ENCODE results near the gene RNF220.

DNA sequence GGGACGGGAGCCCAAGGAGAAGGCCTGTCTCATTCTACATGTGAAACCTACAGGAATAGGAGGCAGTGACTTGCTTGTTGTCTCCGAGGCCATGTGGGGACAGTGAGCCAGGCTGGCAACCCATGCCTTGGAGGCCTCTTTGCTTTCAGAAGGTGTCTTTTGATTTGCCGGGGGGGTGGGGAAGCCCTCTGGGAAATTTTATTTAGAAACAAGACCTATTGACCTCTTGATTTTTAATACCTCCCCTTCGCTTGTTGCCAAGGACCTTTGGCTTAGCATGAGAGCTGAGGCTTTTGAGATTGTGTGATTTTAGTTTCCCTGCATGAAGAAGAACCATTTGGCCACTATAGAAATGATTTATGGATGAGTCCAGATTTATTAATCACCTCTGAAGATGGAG, 273.6 kb downstream of the RNF220 start:
- TF ChIP-seq, protein P1, sequence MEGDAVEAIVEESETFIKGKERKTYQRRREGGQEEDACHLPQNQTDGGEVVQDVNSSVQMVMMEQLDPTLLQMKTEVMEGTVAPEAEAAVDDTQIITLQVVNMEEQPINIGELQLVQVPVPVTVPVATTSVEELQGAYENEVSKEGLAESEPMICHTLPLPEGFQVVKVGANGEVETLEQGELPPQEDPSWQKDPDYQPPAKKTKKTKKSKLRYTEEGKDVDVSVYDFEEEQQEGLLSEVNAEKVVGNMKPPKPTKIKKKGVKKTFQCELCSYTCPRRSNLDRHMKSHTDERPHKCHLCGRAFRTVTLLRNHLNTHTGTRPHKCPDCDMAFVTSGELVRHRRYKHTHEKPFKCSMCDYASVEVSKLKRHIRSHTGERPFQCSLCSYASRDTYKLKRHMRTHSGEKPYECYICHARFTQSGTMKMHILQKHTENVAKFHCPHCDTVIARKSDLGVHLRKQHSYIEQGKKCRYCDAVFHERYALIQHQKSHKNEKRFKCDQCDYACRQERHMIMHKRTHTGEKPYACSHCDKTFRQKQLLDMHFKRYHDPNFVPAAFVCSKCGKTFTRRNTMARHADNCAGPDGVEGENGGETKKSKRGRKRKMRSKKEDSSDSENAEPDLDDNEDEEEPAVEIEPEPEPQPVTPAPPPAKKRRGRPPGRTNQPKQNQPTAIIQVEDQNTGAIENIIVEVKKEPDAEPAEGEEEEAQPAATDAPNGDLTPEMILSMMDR (IDR thresholded peaks at IDR 0.05), result no peak
- TF ChIP-seq EP300 (IDR thresholded peaks at IDR 0.05; ENCODE audit: low read depth) (no peak), POLR2A (IDR thresholded peaks at IDR 0.05) (no peak)
